ENCODE data around the gene GID8.

GID8 gene

GRCh38 chr20:62968378-62969178 is 30.6 kb downstream of the GID8 start:
- no peak overlapping the region for H3K4me3 ChIP-seq (ENCODE audit: low read depth, low read length)

- H3K4me3 ChIP-seq (ENCODE audit: low read depth, low read length): no peak overlapping the region
Observed at GRCh38 chr20:62969179-62969760, 31.3 kb downstream of the GID8 start.

- no peak overlapping the region for H3K4me3 ChIP-seq (ENCODE audit: low read depth, low read length)
Observed at GRCh38 chr20:62969939-62970306, 32.0 kb downstream of the GID8 start.

GRCh38 chr20:62970307-62971210 is 32.6 kb downstream of the GID8 start:
- H3K4me3 ChIP-seq (ENCODE audit: low read depth, low read length): no peak overlapping the region

- H3K4me3 ChIP-seq (ENCODE audit: low read depth, low read length): no peak overlapping the region
Observed at GRCh38 chr20:62971211-62971949, 33.4 kb downstream of the GID8 start.

GRCh38 chr20:62971950-62972844 is 34.2 kb downstream of the GID8 start:
- no peak overlapping the region for H3K4me3 ChIP-seq (ENCODE audit: low read depth, low read length)

- H3K4me3 ChIP-seq (ENCODE audit: low read depth, low read length): no peak overlapping the region
Observed at GRCh38 chr20:62972845-62973745, 35.1 kb downstream of the GID8 start.

- H3K4me3 ChIP-seq (ENCODE audit: low read depth, low read length): no peak overlapping the region
Observed at GRCh38 chr20:62975251-62975760, 37.4 kb downstream of the GID8 start.

GRCh38 chr20:62975812-62976508 is 38.0 kb downstream of the GID8 start:
- no peak overlapping the region for H3K4me3 ChIP-seq (ENCODE audit: low read depth, low read length)

GRCh38 chr20:62976886-62977285 is 38.9 kb downstream of the GID8 start:
- H3K4me3 ChIP-seq (ENCODE audit: low read depth, low read length): no peak overlapping the region

- no peak overlapping the region for H3K4me3 ChIP-seq (ENCODE audit: low read depth, low read length)
Observed at GRCh38 chr20:62977613-62978560, 39.9 kb downstream of the GID8 start.

GRCh38 chr20:62978561-62978943 is 40.6 kb downstream of the GID8 start:
- no peak overlapping the region for H3K4me3 ChIP-seq (ENCODE audit: low read depth, low read length)

- no peak overlapping the region for H3K4me3 ChIP-seq (ENCODE audit: low read depth, low read length)
Observed at GRCh38 chr20:62979310-62979709, 41.4 kb downstream of the GID8 start.

- no peak overlapping the region for H3K4me3 ChIP-seq (ENCODE audit: low read depth, low read length)
Observed at GRCh38 chr20:62979876-62980373, 42.0 kb downstream of the GID8 start.

- no peak overlapping the region for H3K4me3 ChIP-seq (ENCODE audit: low read depth, low read length)
Observed at GRCh38 chr20:62980380-62980960, 42.5 kb downstream of the GID8 start.

- no peak overlapping the region for H3K4me3 ChIP-seq (ENCODE audit: low read depth, low read length)
Observed at GRCh38 chr20:62980970-62981369, 43.0 kb downstream of the GID8 start.

Data from iPS-11a (cell line).